GM21367 (cell line): Measurements from ENCODE around the gene TMEM94.
"Not testable (repeated sequence)": the region's sequence is repeated elsewhere in the genome, so short reads cannot be mapped to it uniquely, and the experiment has no call there.

Source experiments
- ATAC-seq: cut with Tn5 transposase; IDR thresholded peaks from one replicate; pipeline ENCODE4 v1.9.1; 2021; ENCODE audit not compliant: unreplicated experiment

Gene TMEM94

GRCh38 chr17:75509528-75510258 is 53.3 kb downstream of the TMEM94 start:
- ATAC-seq: no peak

- ATAC-seq: no peak
Measured at GRCh38 chr17:75511270-75511609, 54.8 kb downstream of the TMEM94 start.

GRCh38 chr17:75511610-75512575 is 55.5 kb downstream of the TMEM94 start:
- ATAC-seq: no peak

GRCh38 chr17:75512926-75513640 is 56.6 kb downstream of the TMEM94 start:
- no peak for ATAC-seq

- no peak for ATAC-seq
Measured at GRCh38 chr17:75513641-75514000, 57.2 kb downstream of the TMEM94 start.

GRCh38 chr17:75514299-75514918 is 58.0 kb downstream of the TMEM94 start:
- no peak for ATAC-seq

- no peak for ATAC-seq
Measured at GRCh38 chr17:75514919-75515495, 58.6 kb downstream of the TMEM94 start.

- peak; percentile 40 for ATAC-seq
Measured at GRCh38 chr17:75515496-75516254, 59.2 kb downstream of the TMEM94 start, which contains the start of gene CASKIN2. TSS of gene CASKIN2 (minus strand) at chr17:75515537. CDS start at chr17:75513804, 1,733 bp downstream.

GRCh38 chr17:75516255-75516618 is 59.8 kb downstream of the TMEM94 start, which contains the start of gene TSEN54:
TSS of gene TSEN54 (plus strand) at chr17:75516528. CDS start at chr17:75516561, 33 bp downstream.
- ATAC-seq: peak; percentile 57

GRCh38 chr17:75516619-75517296 is 60.3 kb downstream of the TMEM94 start:
- ATAC-seq: peak; percentile 8

GRCh38 chr17:75517297-75517865 is 60.9 kb downstream of the TMEM94 start:
- no peak for ATAC-seq

GRCh38 chr17:75518201-75518600 is 61.8 kb downstream of the TMEM94 start:
- no peak for ATAC-seq

GRCh38 chr17:75518983-75519537 is 62.6 kb downstream of the TMEM94 start:
- no peak for ATAC-seq

GRCh38 chr17:75520413-75520812 is 64.0 kb downstream of the TMEM94 start:
- not testable (repeated sequence) for ATAC-seq

GRCh38 chr17:75521290-75521689 is 64.9 kb downstream of the TMEM94 start:
- no peak for ATAC-seq

- ATAC-seq: no peak
Measured at GRCh38 chr17:75521951-75522727, 65.7 kb downstream of the TMEM94 start.

- ATAC-seq: no peak
Measured at GRCh38 chr17:75523647-75524046, 67.2 kb downstream of the TMEM94 start.
